ENCODE measurements around the gene SLC2A2.
A peak's percentile ranks its signal among the peaks of the same experiment; 100 is the strongest.

GRCh38 chr3:171018156-171018935, 8.2 kb downstream of the SLC2A2 start:
- TF ChIP-seq, protein P1, sequence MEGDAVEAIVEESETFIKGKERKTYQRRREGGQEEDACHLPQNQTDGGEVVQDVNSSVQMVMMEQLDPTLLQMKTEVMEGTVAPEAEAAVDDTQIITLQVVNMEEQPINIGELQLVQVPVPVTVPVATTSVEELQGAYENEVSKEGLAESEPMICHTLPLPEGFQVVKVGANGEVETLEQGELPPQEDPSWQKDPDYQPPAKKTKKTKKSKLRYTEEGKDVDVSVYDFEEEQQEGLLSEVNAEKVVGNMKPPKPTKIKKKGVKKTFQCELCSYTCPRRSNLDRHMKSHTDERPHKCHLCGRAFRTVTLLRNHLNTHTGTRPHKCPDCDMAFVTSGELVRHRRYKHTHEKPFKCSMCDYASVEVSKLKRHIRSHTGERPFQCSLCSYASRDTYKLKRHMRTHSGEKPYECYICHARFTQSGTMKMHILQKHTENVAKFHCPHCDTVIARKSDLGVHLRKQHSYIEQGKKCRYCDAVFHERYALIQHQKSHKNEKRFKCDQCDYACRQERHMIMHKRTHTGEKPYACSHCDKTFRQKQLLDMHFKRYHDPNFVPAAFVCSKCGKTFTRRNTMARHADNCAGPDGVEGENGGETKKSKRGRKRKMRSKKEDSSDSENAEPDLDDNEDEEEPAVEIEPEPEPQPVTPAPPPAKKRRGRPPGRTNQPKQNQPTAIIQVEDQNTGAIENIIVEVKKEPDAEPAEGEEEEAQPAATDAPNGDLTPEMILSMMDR (IDR thresholded peaks at IDR 0.05) = 0 out of 2 replicates have a peak, but pooled peaks have one; percentile 23
- TF ChIP-seq USF2 (CRISPR knock-in tag; IDR thresholded peaks at IDR 0.05) (no peak), MXD4 (CRISPR knock-in tag; IDR thresholded peaks at IDR 0.05; ENCODE audit: borderline replicate concordance) (no peak)
